ENCODE data around the gene CADPS2. TPM values are rescaled to one million over a fixed set of nuclear protein-coding genes. Genes with fewer than 3 reads are reported as not detected.

CADPS2 gene
- total and polyA plus RNA-seq, 2 donors (not counting 1 experiment from before 2014, with no cell fraction given), result not detected

DNA sequence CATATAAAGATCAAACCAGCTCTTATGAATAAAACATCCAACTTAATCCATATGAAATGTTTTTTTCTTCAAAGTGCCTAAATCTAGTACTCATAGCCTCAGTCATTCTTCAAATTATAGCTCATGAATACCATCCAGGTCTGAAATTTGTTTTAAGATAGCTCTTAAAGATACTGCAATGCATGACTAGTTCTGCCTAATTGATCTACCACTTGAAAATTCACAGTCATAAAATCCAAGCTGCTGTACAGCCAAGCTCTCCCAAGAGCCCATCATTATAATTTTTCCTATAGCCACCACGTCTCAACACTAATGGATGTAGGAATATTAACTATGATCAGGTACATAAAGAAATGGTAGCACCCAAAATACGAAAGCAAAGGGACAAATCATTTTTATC lies 95.7 kb downstream of the CADPS2 start:
- ChIA-PET POLR2A (no interaction called here), CTCF (no interaction called here)
- Histone ChIP-seq H2AFZ (ENCODE audit: insufficient read depth, low read depth, low read length, poor library complexity, severe bottlenecking) (no peak overlapping the region), H3K4me1 (ENCODE audit: control insufficient read depth in 2 of 2, insufficient read depth in 2 of 2, low read length in 2 of 2) (no peaks in the 10 kb centered on the region), H3K9me3 (ENCODE audit: control extremely low read depth in 1 of 3, control insufficient read depth in 2 of 3, insufficient read depth in 1 of 3, low read length in 2 of 3) (no peaks in the 10 kb centered on the region), H3K27me3 (replicated peaks in 1 of 4; ENCODE audit: control extremely low read depth in 1 of 4, control insufficient read depth in 3 of 4, insufficient read depth in 4 of 4, low read length in 3 of 4) (no peaks in the 10 kb centered on the region), H3K4me3 (ENCODE audit: control extremely low read depth in 1 of 5, extremely low read depth in 1 of 5, insufficient read depth in 1 of 5, low read depth in 2 of 5, low read length in 4 of 5) (no peak overlapping the region), H3K4me2 (replicated peaks; ENCODE audit: low read depth, low read length, poor library complexity, severe bottlenecking) (no peak overlapping the region), H4K20me1 (ENCODE audit: control insufficient read depth, insufficient read depth, low read length, poor library complexity, severe bottlenecking) (no peaks in the 10 kb centered on the region), H3K9ac (ENCODE audit: low read length) (no peak overlapping the region), H3K36me3 (replicated peaks in 1 of 2; ENCODE audit: control extremely low read depth in 1 of 2, control insufficient read depth in 1 of 2, extremely low read depth in 1 of 2, insufficient read depth in 2 of 2, low read length in 1 of 2) (no peaks in the 10 kb centered on the region), H3K79me2 (ENCODE audit: control insufficient read depth, insufficient read depth, low read length) (no peaks in the 10 kb centered on the region), H3K27ac (ENCODE audit: low read length in 2 of 2) (no peak overlapping the region)
- DNase-seq, result no peak
- H3K4me3 Mint-ChIP-seq, result no peak overlapping the region
- WGBS (ENCODE audit: insufficient coverage), result no CpG with 5 or more reads among the region's 2 CpGs
- no peaks in the 10 kb centered on the region for H3K9me3 Mint-ChIP-seq (ENCODE audit: insufficient read depth)
- no peaks in the 10 kb centered on the region for H3K27me3 Mint-ChIP-seq
- no peak overlapping the region for H3K27ac Mint-ChIP-seq
- no peaks in the 10 kb centered on the region for H3K4me1 Mint-ChIP-seq
- intact Hi-C loops (cut with micrococcal nuclease), result no loop called here
- TF ChIP-seq EZH2 (IDR thresholded peaks at IDR 0.05; ENCODE audit: borderline replicate concordance, insufficient read depth, low read depth, low read length, poor library complexity, severe bottlenecking) (no peak), CTCF (IDR thresholded peaks at IDR 0.05) (no peak)
- no peak for ATAC-seq (ENCODE audit: low read depth)

DNA sequence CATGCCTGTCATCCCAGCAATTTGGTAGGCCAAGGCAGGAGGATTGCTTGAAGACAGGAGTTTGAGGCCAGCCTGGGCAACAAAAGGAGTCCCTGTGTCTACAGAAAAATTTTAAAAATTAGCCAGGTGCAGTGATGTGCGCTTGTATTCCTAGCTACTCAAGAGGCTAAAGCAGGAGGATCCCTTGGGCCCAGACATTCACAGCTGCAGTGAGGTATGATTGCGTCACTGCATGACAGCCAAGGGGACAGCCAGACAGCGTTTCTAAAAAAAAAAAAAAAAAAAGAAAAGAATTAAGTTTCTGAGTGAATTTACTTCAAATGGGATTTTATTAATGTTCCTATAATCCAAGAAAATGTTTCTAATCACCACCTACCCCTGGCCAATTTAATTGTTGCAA lies 96.1 kb downstream of the CADPS2 start:
- H2AFZ ChIP-seq (ENCODE audit: insufficient read depth, low read depth, low read length, poor library complexity, severe bottlenecking), result no peak overlapping the region
- ChIA-PET CTCF (no interaction called here), POLR2A (no interaction called here)
- 90% methylated on average over 1 of the region's 3 CpGs for WGBS (ENCODE audit: insufficient coverage)
- H3K9ac ChIP-seq (ENCODE audit: low read length), result no peak overlapping the region
- H3K9me3 Mint-ChIP-seq (ENCODE audit: insufficient read depth), result no peaks in the 10 kb centered on the region
- intact Hi-C loops (cut with micrococcal nuclease), result no loop called here
- TF ChIP-seq CTCF (IDR thresholded peaks at IDR 0.05) (no peak), EZH2 (IDR thresholded peaks at IDR 0.05; ENCODE audit: borderline replicate concordance, insufficient read depth, low read depth, low read length, poor library complexity, severe bottlenecking) (no peak)
- no peaks in the 10 kb centered on the region for H3K4me1 Mint-ChIP-seq
- H3K4me3 Mint-ChIP-seq, result no peak overlapping the region
- no peaks in the 10 kb centered on the region for H3K79me2 ChIP-seq (ENCODE audit: control insufficient read depth, insufficient read depth, low read length)
- H3K27me3 ChIP-seq (replicated peaks in 1 of 4; ENCODE audit: control extremely low read depth in 1 of 4, control insufficient read depth in 3 of 4, insufficient read depth in 4 of 4, low read length in 3 of 4), result no peaks in the 10 kb centered on the region
- H3K27ac Mint-ChIP-seq, result no peak overlapping the region
- no peaks in the 10 kb centered on the region for H3K4me1 ChIP-seq (ENCODE audit: control insufficient read depth in 2 of 2, insufficient read depth in 2 of 2, low read length in 2 of 2)
- no peak overlapping the region for H3K27ac ChIP-seq (ENCODE audit: low read length in 2 of 2)
- DNase-seq (no peak), ATAC-seq (ENCODE audit: low read depth) (no peak)
- H3K9me3 ChIP-seq (ENCODE audit: control extremely low read depth in 1 of 3, control insufficient read depth in 2 of 3, insufficient read depth in 1 of 3, low read length in 2 of 3), result no peaks in the 10 kb centered on the region
- no peaks in the 10 kb centered on the region for H3K27me3 Mint-ChIP-seq
- H3K4me3 ChIP-seq (ENCODE audit: control extremely low read depth in 1 of 5, extremely low read depth in 1 of 5, insufficient read depth in 1 of 5, low read depth in 2 of 5, low read length in 4 of 5), result no peak overlapping the region
- H4K20me1 ChIP-seq (ENCODE audit: control insufficient read depth, insufficient read depth, low read length, poor library complexity, severe bottlenecking), result no peaks in the 10 kb centered on the region
- H3K36me3 ChIP-seq (replicated peaks in 1 of 2; ENCODE audit: control extremely low read depth in 1 of 2, control insufficient read depth in 1 of 2, extremely low read depth in 1 of 2, insufficient read depth in 2 of 2, low read length in 1 of 2), result no peaks in the 10 kb centered on the region
- no peak overlapping the region for H3K4me2 ChIP-seq (replicated peaks; ENCODE audit: low read depth, low read length, poor library complexity, severe bottlenecking)
